LNCaP clone FGC (cell line): ENCODE measurements around the gene SORCS3.

Source experiments
- DNase-seq: peaks from one replicate; pipeline ENCODE4 v3.0.0-alpha.2; 2011; ENCODE audit warnings: low read depth
- H3K4me3 ChIP-seq: 2 replicates; pipeline ENCODE4 v1.5.1; 2011; ENCODE audit warnings: mild to moderate bottlenecking, low read depth, low read length, control low read depth
- CTCF ChIP-seq: IDR thresholded peaks from 2 replicates; pipeline ENCODE4 v1.5.1; 2012; ENCODE audit warnings: mild to moderate bottlenecking; ENCODE audit not compliant: control insufficient read depth, insufficient read depth; ENCODE audit errors: extremely low read depth

SORCS3 gene

DNA sequence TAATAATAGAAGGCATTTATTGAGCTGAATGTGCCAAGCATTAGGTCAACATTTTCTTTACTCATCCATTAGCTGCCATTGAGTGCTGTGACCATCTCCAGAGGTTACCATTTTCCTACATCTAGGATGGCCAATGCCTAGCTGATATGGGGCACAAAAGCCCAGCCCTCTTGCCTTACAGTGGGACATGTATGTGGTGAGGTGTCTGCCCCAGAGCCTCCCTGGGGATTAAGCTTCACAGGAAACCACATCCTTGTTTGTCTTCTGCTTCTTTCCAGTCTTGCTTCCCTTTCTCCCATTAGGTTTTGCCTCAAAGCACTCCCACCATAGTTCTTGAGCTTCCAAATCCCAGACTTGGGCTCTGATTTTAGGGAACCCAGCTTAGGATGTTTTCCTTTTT, 258.7 kb downstream of the SORCS3 start:
- no peak for TF ChIP-seq CTCF
- DNase-seq, result no peak
- H3K4me3 ChIP-seq, result no peak overlapping the region

GRCh38 chr10:104903433-104903832, 262.3 kb downstream of the SORCS3 start:
- TF ChIP-seq CTCF, result no peak
- no peak overlapping the region for H3K4me3 ChIP-seq
- DNase-seq, result no peak

GRCh38 chr10:104904753-104905323, 263.7 kb downstream of the SORCS3 start:
- no peak overlapping the region for H3K4me3 ChIP-seq
- no peak for TF ChIP-seq CTCF
- DNase-seq, result no peak

- DNase-seq, result no peak
- H3K4me3 ChIP-seq, result no peak overlapping the region
- TF ChIP-seq CTCF, result no peak
Observed at GRCh38 chr10:104906112-104906511, 265.0 kb downstream of the SORCS3 start.

- no peak for DNase-seq
- TF ChIP-seq CTCF, result no peak
Observed at GRCh38 chr10:104907521-104907920, 266.4 kb downstream of the SORCS3 start.

GRCh38 chr10:104908581-104908980, 267.5 kb downstream of the SORCS3 start:
- no peak for DNase-seq
- H3K4me3 ChIP-seq, result no peak overlapping the region
- no peak for TF ChIP-seq CTCF

More at GRCh38 chr10:104907521-104907920, 266.4 kb downstream of the SORCS3 start:
- H3K4me3 ChIP-seq, result no peak overlapping the region

DNA sequence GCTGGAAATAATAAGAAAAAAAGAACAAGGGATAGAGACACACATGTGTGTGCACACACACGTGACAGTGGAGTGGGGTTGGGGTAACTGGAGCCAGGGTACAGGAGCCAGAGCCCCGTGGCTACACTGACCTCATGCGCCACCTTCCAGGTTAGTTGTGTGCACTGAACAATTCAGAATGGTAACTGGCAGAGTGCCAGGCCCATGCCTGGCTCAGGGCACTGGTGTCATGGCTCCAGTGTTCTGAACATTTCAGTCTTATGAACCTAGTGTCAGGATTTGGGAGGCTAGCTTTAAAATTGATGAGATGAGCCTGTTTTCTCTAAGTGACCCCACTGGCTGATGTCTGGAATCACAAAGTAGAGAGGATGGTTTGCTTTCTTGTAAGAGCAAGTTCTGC, 269.6 kb downstream of the SORCS3 start:
- TF ChIP-seq CTCF, result no peak
- H3K4me3 ChIP-seq, result no peak overlapping the region
- DNase-seq, result no peak
